GM23338 (cell line): ENCODE measurements around the gene RTN4IP1. TPM values are rescaled to one million over a fixed set of nuclear protein-coding genes. Genes with fewer than 3 reads are reported as not detected.

ENCODE experiments used
- ATAC-seq: fragments of 200-7000 bp; cut with Tn5 transposase; 3 replicates; pipeline ENCODE4 v1.9.1; 2020
- DNase-seq: peaks from one replicate; pipeline ENCODE4 v3.0.0-alpha.2; 2015; ENCODE audit warnings: low spot score
- H2AFZ ChIP-seq: fragments of 200-600 bp; sonication (generic); 2 replicates; pipeline ENCODE4 v1.8.0; 2016; ENCODE audit warnings: antibody characterized with exemption, mild to moderate bottlenecking, moderate library complexity
- H3F3A ChIP-seq: fragments of 200-600 bp; sonication (generic); replicated peaks from 2 replicates; pipeline ENCODE4 v1.8.0; 2017; ENCODE audit warnings: antibody characterized with exemption, mixed run types, low read depth
- H3K27ac ChIP-seq: fragments of 200-600 bp; sonication (generic); 2 replicates; pipeline ENCODE4 v1.6.1; 2016; ENCODE audit warnings: low read depth
- H3K27me3 ChIP-seq: fragments of 200-600 bp; sonication (generic); 2 replicates; pipeline ENCODE4 v1.8.0; 2016; ENCODE audit warnings: mild to moderate bottlenecking, mixed run types, moderate library complexity; ENCODE audit not compliant: insufficient read depth
- H3K36me3 ChIP-seq: fragments of 200-600 bp; sonication (generic); 2 replicates; pipeline ENCODE4 v1.8.0; 2016; ENCODE audit warnings: mild to moderate bottlenecking; ENCODE audit not compliant: insufficient read depth
- H3K4me1 ChIP-seq: fragments of 200-600 bp; sonication (generic); 2 replicates; pipeline ENCODE4 v1.8.0; 2016; ENCODE audit warnings: mild to moderate bottlenecking, moderate library complexity; ENCODE audit not compliant: insufficient read depth
- H3K4me2 ChIP-seq: fragments of 200-600 bp; sonication (generic); 2 replicates; pipeline ENCODE4 v1.7.1; 2017; ENCODE audit warnings: mixed run types
- H3K4me3 ChIP-seq: fragments of 200-600 bp; sonication (generic); 2 replicates; pipeline ENCODE4 v1.6.1; 2016; ENCODE audit warnings: mixed run types
- H3K79me2 ChIP-seq: fragments of 200-600 bp; sonication (generic); replicated peaks from 2 replicates; pipeline ENCODE4 v1.8.0; 2017; ENCODE audit warnings: mild to moderate bottlenecking; ENCODE audit not compliant: insufficient read depth
- H3K9me2 ChIP-seq: fragments of 200-600 bp; sonication (generic); 2 replicates; pipeline ENCODE4 v1.8.0; 2017; ENCODE audit not compliant: insufficient read depth
- H4K20me1 ChIP-seq: fragments of 200-600 bp; sonication (generic); replicated peaks from 2 replicates; pipeline ENCODE4 v1.8.0; 2017; ENCODE audit warnings: mild to moderate bottlenecking; ENCODE audit not compliant: insufficient read depth
- H3K27ac Mint-ChIP-seq: 2 replicates; pipeline ENCODE4 v1.8.0; 2020; ENCODE audit warnings: inconsistent platforms, mild to moderate bottlenecking, moderate library complexity, mixed read lengths
- H3K27me3 Mint-ChIP-seq: 3 replicates; pipeline ENCODE4 v1.8.0; 2022; ENCODE audit warnings: low read depth, mild to moderate bottlenecking, moderate library complexity, mixed read lengths, inconsistent platforms; ENCODE audit not compliant: insufficient read depth, poor library complexity
- H3K36me3 Mint-ChIP-seq: 3 replicates; pipeline ENCODE4 v1.8.0; 2021; ENCODE audit warnings: low read depth, mild to moderate bottlenecking, inconsistent platforms, moderate library complexity, mixed read lengths
- H3K4me1 Mint-ChIP-seq: 3 replicates; pipeline ENCODE4 v1.8.0; 2020; ENCODE audit warnings: mild to moderate bottlenecking, inconsistent platforms, mixed read lengths
- H3K4me3 Mint-ChIP-seq: 3 replicates; pipeline ENCODE4 v1.8.0; 2021; ENCODE audit warnings: moderate library complexity, mild to moderate bottlenecking, inconsistent platforms, mixed read lengths
- H3K9me3 Mint-ChIP-seq: 3 replicates; pipeline ENCODE4 v1.8.0; 2020; ENCODE audit warnings: moderate library complexity, mild to moderate bottlenecking, inconsistent platforms, mixed read lengths
- CREB1 ChIP-seq: fragments of 250-450 bp; sonication (Bioruptor Pico); IDR thresholded peaks from 2 replicates; pipeline ENCODE4 v1.5.0; 2020; ENCODE audit warnings: low read depth, mild to moderate bottlenecking, moderate library complexity
- CTCF ChIP-seq, 2 experiments: fragments of 200-600 bp in 1 of 2; sonication (generic) in 1 of 2; conservative IDR thresholded peaks; 2 replicates each; pipeline versions ENCODE4 v1.5.1 to v1.6.1; 2016 to 2017; ENCODE audit warnings: antibody characterized with exemption in 2 of 2, low read depth in 2 of 2, mild to moderate bottlenecking in 2 of 2, moderate library complexity in 1 of 2
- ETS1 ChIP-seq: IDR thresholded peaks from 2 replicates; pipeline ENCODE4 v1.6.1; 2016; ENCODE audit warnings: antibody characterized with exemption
- EZH2 ChIP-seq: fragments of 200-600 bp; sonication (generic); IDR thresholded peaks from one replicate; pipeline ENCODE4 v1.8.0; 2017; ENCODE audit warnings: antibody characterized with exemption, mild to moderate bottlenecking, low read depth; ENCODE audit not compliant: unreplicated experiment
- EZH2phosphoT487 ChIP-seq: fragments of 200-600 bp; sonication (generic); IDR thresholded peaks from one replicate; pipeline ENCODE4 v1.8.1; 2018; ENCODE audit warnings: antibody characterized with exemption; ENCODE audit not compliant: unreplicated experiment
- JUNB ChIP-seq: IDR thresholded peaks from one replicate; pipeline ENCODE4 v1.6.1; 2016; ENCODE audit warnings: antibody characterized with exemption; ENCODE audit not compliant: unreplicated experiment
- NANOG ChIP-seq: IDR thresholded peaks from 2 replicates; pipeline ENCODE4 v1.6.1; 2016; ENCODE audit warnings: antibody characterized with exemption, borderline replicate concordance
- POLR2AphosphoS5 ChIP-seq: IDR thresholded peaks from 2 replicates; pipeline ENCODE4 v1.6.1; 2016; ENCODE audit warnings: antibody characterized with exemption, low read depth
- REST ChIP-seq: IDR thresholded peaks from one replicate; pipeline ENCODE4 v1.6.1; 2018; ENCODE audit warnings: antibody characterized with exemption; ENCODE audit not compliant: unreplicated experiment
- STAT1 ChIP-seq: IDR thresholded peaks from one replicate; pipeline ENCODE4 v1.6.1; 2016; ENCODE audit warnings: antibody characterized with exemption; ENCODE audit not compliant: unreplicated experiment
- ZNF114 ChIP-seq: fragments of 250-450 bp; sonication (Bioruptor Pico); IDR thresholded peaks from 2 replicates; pipeline ENCODE4 v1.5.0; 2020; ENCODE audit warnings: mild to moderate bottlenecking, moderate library complexity
- ZNF331 ChIP-seq: fragments of 250-450 bp; sonication (Bioruptor Pico); IDR thresholded peaks from 2 replicates; pipeline ENCODE4 v1.5.0; 2020; ENCODE audit warnings: low read depth, mild to moderate bottlenecking, moderate library complexity
- polyA plus RNA-seq: library from polyadenylated mRNA; unstranded; fragments of >200 nt; fragmentation: Nextera tagmentation; extraction: Ambion mirVana; gene quantifications from 2 replicates; pipeline ENCODE4 v1.2.1, GENCODE V29; 2016
- total RNA-seq: library from RNA; depleted of rRNA; stranded (reverse); fragments of >200 nt; shearing (Covaris generic); gene quantifications from 2 replicates; pipeline ENCODE4 v1.2.3, GENCODE V29; 2014

RTN4IP1 gene
- total and polyA plus RNA-seq, 2 experiments from 2014 or later, result 14.5 to 17.5 TPM

- H3K4me3 ChIP-seq, result no peak overlapping the region
- H3K27ac ChIP-seq, result no peak overlapping the region
- H3K4me2 ChIP-seq, result no peak overlapping the region
- H3K27ac Mint-ChIP-seq, result no peak overlapping the region
- H4K20me1 ChIP-seq, result no peaks in the 10 kb centered on the region
- no peak overlapping the region for H3K4me3 Mint-ChIP-seq
- no peaks in the 10 kb centered on the region for H3K27me3 ChIP-seq
- no peaks in the 10 kb centered on the region for H3K9me3 Mint-ChIP-seq
- DNase-seq, result no peak
- no peak overlapping the region for H2AFZ ChIP-seq
- peaks cover 2% of the 10 kb centered on the region for H3K27me3 Mint-ChIP-seq
- no peaks in the 10 kb centered on the region for H3K36me3 ChIP-seq
- no peak for ATAC-seq
- no peaks in the 10 kb centered on the region for H3F3A ChIP-seq
- peaks cover 3% of the 10 kb centered on the region; the same call in 1 of the 3 replicates for H3K36me3 Mint-ChIP-seq
- H3K4me1 Mint-ChIP-seq, result peaks cover 15% of the 10 kb centered on the region
- TF ChIP-seq ETS1 (no peak), EZH2phosphoT487 (no peak), NANOG (no peak), ZNF114 (CRISPR knock-in tag) (no peak), JUNB (no peak), ZNF331 (CRISPR knock-in tag) (no peak), CREB1 (CRISPR knock-in tag) (no peak), EZH2 (no peak), POLR2AphosphoS5 (no peak)
- H3K9me2 ChIP-seq, result no peaks in the 10 kb centered on the region
- no peaks in the 10 kb centered on the region for H3K79me2 ChIP-seq
- H3K4me1 ChIP-seq, result peaks cover 9% of the 10 kb centered on the region
Measured at GRCh38 chr6:106563614-106564013, 65.7 kb downstream of the RTN4IP1 start.

GRCh38 chr6:106561686-106562405 lies 67.5 kb downstream of the RTN4IP1 start:
- DNase-seq (no peak), ATAC-seq (no peak)
- Mint-ChIP-seq H3K4me3 (no peak overlapping the region), H3K27ac (peak overlapping the region; percentile 73; the same call in 1 of the 2 replicates), H3K36me3 (peaks cover 3% of the 10 kb centered on the region; the same call in 1 of the 3 replicates), H3K27me3 (peaks cover 2% of the 10 kb centered on the region), H3K9me3 (no peaks in the 10 kb centered on the region), H3K4me1 (peaks cover 15% of the 10 kb centered on the region)
- no peak overlapping the region for H3K27ac ChIP-seq
- H4K20me1 ChIP-seq, result no peaks in the 10 kb centered on the region
- no peaks in the 10 kb centered on the region for H3K9me2 ChIP-seq
- no peaks in the 10 kb centered on the region for H3K79me2 ChIP-seq
- no peak overlapping the region for H3K4me3 ChIP-seq
- no peak overlapping the region for H3K4me2 ChIP-seq
- no peaks in the 10 kb centered on the region for H3K27me3 ChIP-seq
- no peaks in the 10 kb centered on the region for H3F3A ChIP-seq
- H3K4me1 ChIP-seq, result peaks cover 9% of the 10 kb centered on the region
- no peaks in the 10 kb centered on the region for H3K36me3 ChIP-seq
- H2AFZ ChIP-seq, result no peak overlapping the region
- TF ChIP-seq EZH2phosphoT487 (no peak), STAT1 (no peak), ZNF331 (CRISPR knock-in tag) (no peak), JUNB (no peak), EZH2 (no peak), REST (no peak), POLR2AphosphoS5 (no peak), ZNF114 (CRISPR knock-in tag) (no peak), CTCF (conservative IDR thresholded peaks at IDR 0.05; ENCODE audit: low read depth in 2 of 2) (no peak)
